CD8-positive, alpha-beta memory T cell (primary cell): ENCODE data around the gene SLC1A3. TPM values are rescaled to one million over a fixed set of nuclear protein-coding genes. Genes with fewer than 3 reads are reported as not detected.

Experiments
- CTCF ChIA-PET: fragments of 350-600 bp; sonication (Branson Sonifier 250); formaldehyde crosslinking; loops from one replicate; lab custom pipeline; 2021; ENCODE audit warnings: antibody characterized with exemption; lab: Charles Lee
- POLR2A ChIA-PET: fragments of 350-600 bp; sonication (Branson Sonifier 250); formaldehyde crosslinking; loops from one replicate; lab custom pipeline; 2021; ENCODE audit warnings: antibody characterized with exemption; lab: Charles Lee
- DNase-seq, 5 donors: peaks; one replicate each; pipeline versions ENCODE4 v3.0.0 to v3.0.0-alpha.2; 2020 to 2022; ENCODE audit warnings: mixed read lengths in 1 of 5
- H3K27ac ChIP-seq: one replicate; pipeline ENCODE4 v1.7.0; 2013; ENCODE audit warnings: low read depth, mild to moderate bottlenecking, low read length, moderate library complexity
- H3K27me3 ChIP-seq: 2 replicates; pipeline ENCODE4 v1.7.0; 2013; ENCODE audit warnings: low read length, mild to moderate bottlenecking; ENCODE audit not compliant: insufficient read depth, poor library complexity, severe bottlenecking
- H3K36me3 ChIP-seq: 2 replicates; pipeline ENCODE4 v1.7.0; 2013; ENCODE audit warnings: mild to moderate bottlenecking, low read length, moderate library complexity; ENCODE audit not compliant: insufficient read depth
- H3K4me1 ChIP-seq: 2 replicates; pipeline ENCODE4 v1.7.0; 2013; ENCODE audit warnings: mild to moderate bottlenecking, low read length, moderate library complexity; ENCODE audit not compliant: insufficient read depth
- H3K4me3 ChIP-seq: 2 replicates; pipeline ENCODE4 v1.7.0; 2013; ENCODE audit warnings: mild to moderate bottlenecking, low read length
- H3K9me3 ChIP-seq: 2 replicates; pipeline ENCODE4 v1.7.0; 2013; ENCODE audit warnings: mild to moderate bottlenecking, low read length
- H3K27ac Mint-ChIP-seq, 8 donors: one replicate each; pipeline ENCODE4 v1.8.0; 2020 to 2021; ENCODE audit warnings: mixed read lengths in 8 of 8, mild to moderate bottlenecking in 6 of 8, inconsistent platforms in 3 of 8, moderate library complexity in 3 of 8
- H3K27me3 Mint-ChIP-seq, 2 donors: one replicate each; pipeline ENCODE4 v1.8.0; 2020 to 2021; ENCODE audit warnings: mixed read lengths in 2 of 2, mild to moderate bottlenecking in 1 of 2, moderate library complexity in 1 of 2
- H3K36me3 Mint-ChIP-seq, 3 donors: one replicate each; pipeline ENCODE4 v1.8.0; 2020 to 2021; ENCODE audit warnings: mixed read lengths in 3 of 3, inconsistent platforms in 1 of 3, mild to moderate bottlenecking in 1 of 3
- H3K4me1 Mint-ChIP-seq, 3 donors: one replicate each; pipeline ENCODE4 v1.8.0; 2020 to 2021; ENCODE audit warnings: mixed read lengths in 3 of 3, inconsistent platforms in 1 of 3, mild to moderate bottlenecking in 1 of 3
- H3K4me3 Mint-ChIP-seq, 7 donors: one replicate each; pipeline ENCODE4 v1.8.0; 2020 to 2021; ENCODE audit warnings: mixed read lengths in 7 of 7, mild to moderate bottlenecking in 6 of 7, moderate library complexity in 4 of 7, inconsistent platforms in 2 of 7
- H3K9me3 Mint-ChIP-seq, 5 donors: one replicate each; pipeline ENCODE4 v1.8.0; 2020 to 2022; ENCODE audit warnings: mixed read lengths in 5 of 5, mild to moderate bottlenecking in 3 of 5, moderate library complexity in 2 of 5, inconsistent platforms in 1 of 5
- polyA plus RNA-seq: library from polyadenylated mRNA; unstranded; fragments of 300-500 nt; fragmentation: Illumina TruSeq; gene quantifications from one replicate; pipeline ENCODE4 v1.2.3, GENCODE V29; 2021
- total RNA-seq, 2 experiments: library from RNA; stranded (reverse); gene quantifications; one replicate each; pipeline ENCODE4 v1.2.3, GENCODE V29; 2021

SLC1A3 gene
- total and polyA plus RNA-seq, 3 experiments from 2014 or later: 0.35 to 0.37 TPM; not detected in 1

- H3K27me3 Mint-ChIP-seq: peaks cover 8 to 34% of the 10 kb centered on the region in 2 donors
- H3K9me3 Mint-ChIP-seq: no peaks in the 10 kb centered on the region
- H3K4me1 Mint-ChIP-seq: no peaks in the 10 kb centered on the region
- no peak overlapping the region for H3K4me3 ChIP-seq
- no peaks in the 10 kb centered on the region for H3K4me1 ChIP-seq
- no peak overlapping the region for H3K27ac Mint-ChIP-seq
- no peak for DNase-seq
- no peaks in the 10 kb centered on the region for H3K27me3 ChIP-seq
- ChIA-PET CTCF (no interaction called here), POLR2A (no interaction called here)
- H3K36me3 Mint-ChIP-seq: no peaks in the 10 kb centered on the region
- no peaks in the 10 kb centered on the region for H3K36me3 ChIP-seq
- H3K27ac ChIP-seq: no peak overlapping the region
- H3K9me3 ChIP-seq: no peaks in the 10 kb centered on the region
- H3K4me3 Mint-ChIP-seq: no peak overlapping the region
Observed at GRCh38 chr5:36630201-36631145, 24.1 kb downstream of the SLC1A3 start.

- Mint-ChIP-seq H3K4me3 (no peak overlapping the region), H3K9me3 (no peaks in the 10 kb centered on the region), H3K27ac (no peak overlapping the region), H3K27me3 (peaks cover 5 to 34% of the 10 kb centered on the region in 2 donors), H3K36me3 (no peaks in the 10 kb centered on the region), H3K4me1 (no peaks in the 10 kb centered on the region)
- H3K27me3 ChIP-seq: no peaks in the 10 kb centered on the region
- ChIA-PET POLR2A (no interaction called here), CTCF (no interaction called here)
- DNase-seq: no peak
- no peak overlapping the region for H3K27ac ChIP-seq
- H3K9me3 ChIP-seq: no peaks in the 10 kb centered on the region
- H3K4me1 ChIP-seq: no peaks in the 10 kb centered on the region
- H3K36me3 ChIP-seq: no peaks in the 10 kb centered on the region
- no peak overlapping the region for H3K4me3 ChIP-seq
Observed at GRCh38 chr5:36631154-36631553, 24.7 kb downstream of the SLC1A3 start.

- H3K4me1 Mint-ChIP-seq: no peaks in the 10 kb centered on the region
- CTCF ChIA-PET: no interaction called here
Observed at GRCh38 chr5:36631620-36632362, 25.4 kb downstream of the SLC1A3 start.

GRCh38 chr5:36632363-36632664, 25.9 kb downstream of the SLC1A3 start:
- Histone ChIP-seq H3K27ac (no peak overlapping the region), H3K27me3 (no peaks in the 10 kb centered on the region), H3K36me3 (no peaks in the 10 kb centered on the region), H3K4me3 (no peak overlapping the region), H3K9me3 (no peaks in the 10 kb centered on the region), H3K4me1 (no peaks in the 10 kb centered on the region)
- Mint-ChIP-seq H3K27me3 (peaks cover 7 to 34% of the 10 kb centered on the region in 2 donors), H3K9me3 (no peaks in the 10 kb centered on the region), H3K4me3 (no peak overlapping the region), H3K4me1 (no peaks in the 10 kb centered on the region), H3K27ac (no peak overlapping the region), H3K36me3 (no peaks in the 10 kb centered on the region)
- CTCF ChIA-PET: no interaction called here
- POLR2A ChIA-PET: no interaction called here
- no peak for DNase-seq

More at GRCh38 chr5:36631620-36632362, 25.4 kb downstream of the SLC1A3 start:
- Mint-ChIP-seq H3K36me3 (no peaks in the 10 kb centered on the region), H3K27ac (no peak overlapping the region), H3K9me3 (no peaks in the 10 kb centered on the region), H3K4me3 (no peak overlapping the region), H3K27me3 (peaks cover 5 to 34% of the 10 kb centered on the region in 2 donors)
- Histone ChIP-seq H3K36me3 (no peaks in the 10 kb centered on the region), H3K4me1 (no peaks in the 10 kb centered on the region), H3K9me3 (no peaks in the 10 kb centered on the region), H3K27ac (no peak overlapping the region), H3K4me3 (no peak overlapping the region), H3K27me3 (no peaks in the 10 kb centered on the region)
- POLR2A ChIA-PET: no interaction called here
- no peak for DNase-seq

DNA sequence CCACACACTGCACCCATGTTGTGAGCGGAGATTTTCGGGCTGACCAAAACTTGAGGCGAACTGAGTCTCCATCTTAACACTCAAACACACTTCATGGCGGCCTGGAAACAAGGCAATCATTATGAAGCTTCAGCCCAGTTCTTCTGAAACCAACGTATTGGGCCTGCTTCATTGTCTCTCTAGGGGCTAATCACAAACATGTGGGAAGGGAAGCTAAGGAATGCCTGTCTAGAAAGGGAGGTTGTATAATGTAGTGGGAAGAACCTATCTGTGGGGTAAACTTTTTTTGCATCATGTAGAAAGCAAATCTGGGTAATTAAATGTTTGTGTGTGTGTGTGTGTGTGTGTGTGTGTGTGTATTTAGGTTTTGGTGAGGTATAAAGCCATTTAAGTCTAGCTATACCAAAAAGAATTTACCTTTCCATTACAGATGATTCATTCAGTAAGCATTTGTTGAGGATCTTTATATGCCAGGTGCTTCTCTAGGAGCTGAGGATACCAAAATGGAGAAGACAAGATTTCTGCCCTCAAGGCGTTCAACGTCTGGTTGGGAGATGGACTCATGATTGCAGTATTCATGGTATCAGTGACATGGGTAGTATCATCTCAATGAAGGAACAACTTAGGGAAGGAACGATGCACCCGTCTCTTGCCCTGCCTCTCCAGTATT, 29.4 kb downstream of the SLC1A3 start:
- ChIA-PET POLR2A (no interaction called here), CTCF (no interaction called here)
- H3K36me3 Mint-ChIP-seq: no peaks in the 10 kb centered on the region

DNA sequence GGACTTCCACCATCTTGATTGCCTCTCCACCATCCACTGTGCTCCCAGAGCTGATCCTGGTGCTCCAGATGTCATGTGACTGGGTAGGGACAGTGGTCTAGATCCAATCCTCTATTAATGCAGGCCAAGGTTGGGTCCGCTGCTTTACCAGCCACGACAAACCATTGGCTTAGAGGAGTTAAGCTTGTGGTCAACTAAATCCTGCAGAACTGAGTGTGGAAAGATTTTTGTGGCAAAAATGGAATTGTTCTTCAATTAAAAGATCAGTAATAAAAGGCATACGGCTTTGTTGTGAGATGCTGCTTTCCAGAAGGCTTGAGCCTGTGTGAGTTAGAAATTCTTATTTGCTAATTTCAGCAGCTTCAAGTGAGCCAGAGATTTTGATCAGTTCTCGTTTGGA, 30.7 kb downstream of the SLC1A3 start:
- Mint-ChIP-seq H3K27me3 (peaks cover 8 to 27% of the 10 kb centered on the region in 2 donors), H3K9me3 (no peaks in the 10 kb centered on the region), H3K4me1 (no peaks in the 10 kb centered on the region), H3K27ac (no peak overlapping the region), H3K36me3 (no peaks in the 10 kb centered on the region), H3K4me3 (no peak overlapping the region)
- no peak overlapping the region for H3K4me3 ChIP-seq
- no peaks in the 10 kb centered on the region for H3K27me3 ChIP-seq
- H3K27ac ChIP-seq: no peak overlapping the region
- no peaks in the 10 kb centered on the region for H3K4me1 ChIP-seq
- no peaks in the 10 kb centered on the region for H3K36me3 ChIP-seq
- POLR2A ChIA-PET: no interaction called here
- no peak for DNase-seq
- CTCF ChIA-PET: no interaction called here
- no peaks in the 10 kb centered on the region for H3K9me3 ChIP-seq

More for the DNA sequence above, 29.4 kb downstream of the SLC1A3 start:
- Mint-ChIP-seq H3K27me3 (peaks cover 10 to 30% of the 10 kb centered on the region in 2 donors), H3K4me3 (no peak overlapping the region), H3K27ac (no peak overlapping the region), H3K4me1 (no peaks in the 10 kb centered on the region), H3K9me3 (no peaks in the 10 kb centered on the region)
- no peaks in the 10 kb centered on the region for H3K9me3 ChIP-seq
- no peaks in the 10 kb centered on the region for H3K36me3 ChIP-seq
- no peak overlapping the region for H3K4me3 ChIP-seq
- no peak overlapping the region for H3K27ac ChIP-seq
- no peaks in the 10 kb centered on the region for H3K4me1 ChIP-seq
- no peaks in the 10 kb centered on the region for H3K27me3 ChIP-seq
- DNase-seq: no peak

DNA sequence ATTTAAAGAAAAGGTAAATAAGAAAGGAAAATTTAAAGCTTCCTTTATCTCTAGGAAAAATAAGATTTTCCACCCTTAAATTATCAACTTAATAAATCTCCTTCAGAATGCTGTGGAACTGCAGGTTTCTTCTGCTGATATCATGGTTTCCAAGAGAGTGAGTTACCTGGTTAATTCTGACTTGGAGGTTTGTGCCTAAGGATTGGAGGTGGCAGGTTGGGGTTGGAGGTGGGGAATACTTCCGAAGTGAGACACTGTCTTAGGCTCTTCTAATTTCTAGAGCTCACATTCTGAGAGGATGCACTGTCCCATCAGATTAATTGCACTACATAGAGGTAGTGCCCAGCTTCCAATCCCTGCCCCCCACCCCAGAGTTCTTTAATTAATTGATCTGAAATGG, 31.1 kb downstream of the SLC1A3 start:
- Mint-ChIP-seq H3K4me3 (no peak overlapping the region), H3K27me3 (peaks cover 8 to 25% of the 10 kb centered on the region in 2 donors)

DNA sequence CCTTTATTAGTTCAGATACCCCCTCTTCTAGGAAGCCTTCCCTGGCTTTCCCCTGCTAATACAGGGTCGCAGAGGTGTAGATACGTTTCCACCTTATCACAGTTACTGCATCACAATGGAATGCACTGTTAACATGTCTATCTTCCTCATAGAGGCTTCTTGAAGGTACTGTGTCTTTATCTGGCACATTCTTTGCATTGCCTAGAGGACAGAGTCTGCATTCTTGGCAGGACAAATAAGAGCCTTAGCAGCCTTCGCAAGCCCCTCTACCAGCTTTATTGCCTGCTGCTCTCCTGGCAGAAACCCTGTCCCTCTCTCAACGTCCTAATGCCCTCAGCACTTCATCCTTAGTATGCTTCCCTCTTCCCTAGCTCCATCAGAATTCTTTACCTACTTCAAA, 31.6 kb downstream of the SLC1A3 start:
- H3K27me3 ChIP-seq: no peaks in the 10 kb centered on the region
- no peak overlapping the region for H3K27ac Mint-ChIP-seq
- no peaks in the 10 kb centered on the region for H3K9me3 Mint-ChIP-seq
- no peaks in the 10 kb centered on the region for H3K4me1 ChIP-seq
- ChIA-PET POLR2A (no interaction called here), CTCF (no interaction called here)
- no peaks in the 10 kb centered on the region for H3K36me3 Mint-ChIP-seq
- H3K27ac ChIP-seq: no peak overlapping the region
- no peaks in the 10 kb centered on the region for H3K36me3 ChIP-seq
- H3K27me3 Mint-ChIP-seq: peaks cover 8 to 28% of the 10 kb centered on the region in 2 donors
- no peaks in the 10 kb centered on the region for H3K9me3 ChIP-seq
- H3K4me3 ChIP-seq: no peak overlapping the region
- no peaks in the 10 kb centered on the region for H3K4me1 Mint-ChIP-seq
- no peak for DNase-seq
- no peak overlapping the region for H3K4me3 Mint-ChIP-seq

More for the DNA sequence above, 31.1 kb downstream of the SLC1A3 start:
- Mint-ChIP-seq H3K36me3 (no peaks in the 10 kb centered on the region), H3K27ac (no peak overlapping the region), H3K9me3 (no peaks in the 10 kb centered on the region), H3K4me1 (no peaks in the 10 kb centered on the region)
- ChIA-PET POLR2A (no interaction called here), CTCF (no interaction called here)
- Histone ChIP-seq H3K4me1 (no peaks in the 10 kb centered on the region), H3K4me3 (no peak overlapping the region), H3K9me3 (no peaks in the 10 kb centered on the region), H3K27ac (no peak overlapping the region), H3K27me3 (no peaks in the 10 kb centered on the region), H3K36me3 (no peaks in the 10 kb centered on the region)
- no peak for DNase-seq
